Tibial nerve (tissue), 4 donors: ENCODE data around the gene PPDPF. TPM values are rescaled to one million over a fixed set of nuclear protein-coding genes. Genes with fewer than 3 reads are reported as not detected.

Source experiments
- DNase-seq, 2 donors: peaks; one replicate each; pipeline ENCODE4 v3.0.0-alpha.2; 2019; ENCODE audit warnings: low spot score in 2 of 2
- H3K27ac ChIP-seq, 4 donors: fragments of 200-600 bp; sonication (generic) in 3 of 4; one replicate each; pipeline ENCODE4 v1.5.1; 2017 to 2019; ENCODE audit warnings: mild to moderate bottlenecking in 1 of 4
- H3K27me3 ChIP-seq, 2 donors: fragments of 200-600 bp; sonication (generic) in 1 of 2; one replicate each; pipeline versions ENCODE4 v1.5.1 to v1.6.0; 2017 to 2019
- H3K36me3 ChIP-seq, 3 donors: fragments of 200-600 bp; sonication (generic); one replicate each; pipeline ENCODE4 v1.5.1; 2018 to 2019
- H3K4me1 ChIP-seq, 4 donors: fragments of 200-600 bp; sonication (generic) in 3 of 4; one replicate each; pipeline ENCODE4 v1.5.1; 2017 to 2019
- H3K4me3 ChIP-seq, 4 donors: fragments of 200-600 bp; sonication (generic) in 3 of 4; one replicate each; pipeline ENCODE4 v1.5.1; 2017 to 2019; ENCODE audit warnings: mild to moderate bottlenecking in 1 of 4, moderate library complexity in 1 of 4
- H3K9me3 ChIP-seq, 4 donors: fragments of 200-600 bp; sonication (generic) in 3 of 4; one replicate each; pipeline ENCODE4 v1.5.1; 2017 to 2019
- EP300 ChIP-seq, 2 donors: sonication (generic); formaldehyde crosslinking; IDR thresholded peaks; one replicate each; pipeline ENCODE4 v1.6.1; 2017; ENCODE audit warnings: antibody characterized with exemption in 2 of 2, mild to moderate bottlenecking in 1 of 2
- POLR2A ChIP-seq, 2 donors: fragments of 450-650 bp; IDR thresholded peaks; one replicate each; pipeline ENCODE4 v1.6.1; 2017; ENCODE audit warnings: antibody characterized with exemption in 2 of 2, mild to moderate bottlenecking in 2 of 2, moderate library complexity in 2 of 2
- WGBS, 2 donors: methylation state at CpG; one replicate each; pipeline ENCODE4 v1.1.5; 2018; 5-methylcytosine and 5-hydroxymethylcytosine counted together
- total RNA-seq, 4 donors: library from RNA; depleted of rRNA; stranded (reverse); fragments of >200 nt; gene quantifications; one replicate each; pipeline ENCODE4 v1.1.0, GENCODE V29; 2016
- TF ChIP-seq, protein P1 (sequence below), 5 experiments: fragments of 200-600 bp in 3 of 5; fragments of 450-650 bp in 2 of 5; sonication (generic) in 3 of 5; IDR thresholded peaks; one replicate each; pipeline ENCODE4 v1.5.1; 2016 to 2019; ENCODE audit warnings: antibody characterized with exemption in 5 of 5, mild to moderate bottlenecking in 3 of 5, moderate library complexity in 2 of 5

PPDPF gene
- total RNA-seq, 4 donors from 2014 or later, result 59.0 to 165 (median 119) TPM

DNA sequence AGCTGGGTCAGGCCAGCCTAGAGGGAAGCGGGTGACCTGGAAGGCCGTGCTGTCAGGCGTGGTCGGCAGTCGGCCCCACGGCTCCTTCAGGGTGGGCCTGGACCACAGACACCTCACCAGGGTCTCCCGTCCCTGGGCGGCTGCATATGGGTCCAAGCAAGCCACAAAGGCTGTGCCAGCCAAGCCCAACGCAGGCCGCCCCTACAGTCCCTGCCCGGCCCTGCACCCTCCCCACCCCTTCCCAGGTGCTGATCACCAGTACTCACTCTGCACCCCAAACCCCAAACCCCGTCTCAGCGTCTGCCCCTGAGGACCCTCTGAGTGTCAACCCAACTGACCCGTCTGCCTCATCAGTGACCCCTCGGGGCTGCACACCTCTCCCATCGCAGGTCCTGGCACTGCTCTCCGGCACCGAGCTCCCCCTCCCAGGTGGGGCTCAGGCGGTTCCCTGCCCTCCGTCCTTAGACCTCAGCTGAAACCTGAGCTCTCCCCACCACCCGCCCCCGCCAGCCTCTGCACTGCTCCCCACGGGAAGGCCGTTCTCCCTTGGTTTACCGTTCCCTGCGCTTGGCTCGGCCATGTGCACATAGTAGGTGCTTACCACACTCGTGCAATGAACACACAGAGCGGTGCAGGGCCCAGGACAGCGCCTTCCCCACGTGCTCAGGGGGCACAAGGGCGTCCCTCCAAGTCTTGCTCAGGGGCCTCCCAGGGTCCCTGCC lies 1.5 kb upstream of the PPDPF start:
- H3K27ac ChIP-seq, result peak overlapping the region; percentile 93 to 100 (median 95)
- TF ChIP-seq EP300 (IDR thresholded peaks at IDR 0.05) (no peak), POLR2A (IDR thresholded peaks at IDR 0.05) (no peak)
- TF ChIP-seq, protein P1, sequence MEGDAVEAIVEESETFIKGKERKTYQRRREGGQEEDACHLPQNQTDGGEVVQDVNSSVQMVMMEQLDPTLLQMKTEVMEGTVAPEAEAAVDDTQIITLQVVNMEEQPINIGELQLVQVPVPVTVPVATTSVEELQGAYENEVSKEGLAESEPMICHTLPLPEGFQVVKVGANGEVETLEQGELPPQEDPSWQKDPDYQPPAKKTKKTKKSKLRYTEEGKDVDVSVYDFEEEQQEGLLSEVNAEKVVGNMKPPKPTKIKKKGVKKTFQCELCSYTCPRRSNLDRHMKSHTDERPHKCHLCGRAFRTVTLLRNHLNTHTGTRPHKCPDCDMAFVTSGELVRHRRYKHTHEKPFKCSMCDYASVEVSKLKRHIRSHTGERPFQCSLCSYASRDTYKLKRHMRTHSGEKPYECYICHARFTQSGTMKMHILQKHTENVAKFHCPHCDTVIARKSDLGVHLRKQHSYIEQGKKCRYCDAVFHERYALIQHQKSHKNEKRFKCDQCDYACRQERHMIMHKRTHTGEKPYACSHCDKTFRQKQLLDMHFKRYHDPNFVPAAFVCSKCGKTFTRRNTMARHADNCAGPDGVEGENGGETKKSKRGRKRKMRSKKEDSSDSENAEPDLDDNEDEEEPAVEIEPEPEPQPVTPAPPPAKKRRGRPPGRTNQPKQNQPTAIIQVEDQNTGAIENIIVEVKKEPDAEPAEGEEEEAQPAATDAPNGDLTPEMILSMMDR (IDR thresholded peaks at IDR 0.05), result no peak
- peaks cover 0 to 10% (median 0%) of the 10 kb centered on the region in 4 donors for H3K9me3 ChIP-seq
- peak overlapping the region; percentile 69 to 99 (median 85) for H3K4me3 ChIP-seq
- H3K36me3 ChIP-seq, result peaks cover 0 to 31% (median 0%) of the 10 kb centered on the region in 3 donors
- no peak for DNase-seq
- 68 to 77% methylated on average over 32 of the region's 32 CpGs for WGBS, 2 donors
- peaks cover 0 to 34% (median 16%) of the 10 kb centered on the region in 4 donors for H3K4me1 ChIP-seq
- H3K27me3 ChIP-seq, result peaks cover 0 to 4% of the 10 kb centered on the region in 2 donors

DNA sequence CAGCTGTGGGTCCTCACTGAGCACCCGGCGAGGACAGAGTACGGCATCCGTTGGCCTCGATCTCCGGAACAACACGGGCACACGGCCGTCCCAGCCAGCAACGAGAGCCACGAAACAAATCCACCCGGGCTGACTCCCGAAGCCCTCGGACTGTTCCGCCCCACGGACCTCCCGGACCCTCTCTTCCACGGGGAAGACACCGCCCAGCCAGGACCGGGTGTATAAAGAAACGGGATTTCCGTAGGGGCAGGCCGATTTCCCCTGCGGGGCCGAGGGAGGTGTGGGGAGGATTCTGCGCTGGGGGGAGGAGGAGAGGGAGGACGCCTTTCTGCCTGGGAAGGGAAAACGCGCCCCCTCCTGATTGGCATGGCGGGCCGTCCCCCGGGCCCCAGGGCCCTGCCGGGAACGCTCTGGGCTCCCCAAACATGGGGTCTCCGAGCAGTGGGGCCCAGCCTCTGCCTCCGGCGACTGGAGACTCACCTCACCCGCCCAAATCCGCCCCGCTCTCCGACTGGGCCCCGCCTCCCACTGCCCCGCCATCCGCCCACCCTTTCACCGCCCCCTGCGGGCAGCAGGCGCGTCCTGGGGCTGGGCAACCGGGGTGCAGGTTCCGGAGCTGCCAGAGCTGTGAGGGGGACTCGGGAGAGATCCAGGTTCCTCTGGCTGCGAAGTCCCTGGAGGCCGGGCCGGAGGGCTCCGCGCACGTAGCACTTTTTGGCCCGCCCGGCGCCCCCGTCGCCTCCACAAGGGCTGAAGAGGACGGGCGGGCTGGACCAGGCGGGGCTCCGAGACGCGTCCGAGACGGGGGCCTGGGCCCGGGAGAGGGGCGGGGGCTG lies 679 bp upstream of the PPDPF start:
- peak overlapping the region; percentile 93 to 100 (median 95) for H3K27ac ChIP-seq
- peak overlapping the region; percentile 69 to 99 (median 85) for H3K4me3 ChIP-seq
- no peak for DNase-seq
- TF ChIP-seq POLR2A (IDR thresholded peaks at IDR 0.05) (no peak), EP300 (IDR thresholded peaks at IDR 0.05) (no peak)
- TF ChIP-seq, protein P1 (IDR thresholded peaks at IDR 0.05), result peak in 4 of 5 experiments; percentile 23 to 39 (median 28)
- peaks cover 0 to 10% (median 0%) of the 10 kb centered on the region in 4 donors for H3K9me3 ChIP-seq
- peaks cover 0 to 4% of the 10 kb centered on the region in 2 donors for H3K27me3 ChIP-seq
- WGBS, 2 donors, result 1 to 3% methylated on average over 19 to 46 of the region's 72 CpGs
- H3K4me1 ChIP-seq, result peaks cover 0 to 38% (median 16%) of the 10 kb centered on the region in 4 donors
- H3K36me3 ChIP-seq, result peaks cover 0 to 31% (median 0%) of the 10 kb centered on the region in 3 donors

DNA sequence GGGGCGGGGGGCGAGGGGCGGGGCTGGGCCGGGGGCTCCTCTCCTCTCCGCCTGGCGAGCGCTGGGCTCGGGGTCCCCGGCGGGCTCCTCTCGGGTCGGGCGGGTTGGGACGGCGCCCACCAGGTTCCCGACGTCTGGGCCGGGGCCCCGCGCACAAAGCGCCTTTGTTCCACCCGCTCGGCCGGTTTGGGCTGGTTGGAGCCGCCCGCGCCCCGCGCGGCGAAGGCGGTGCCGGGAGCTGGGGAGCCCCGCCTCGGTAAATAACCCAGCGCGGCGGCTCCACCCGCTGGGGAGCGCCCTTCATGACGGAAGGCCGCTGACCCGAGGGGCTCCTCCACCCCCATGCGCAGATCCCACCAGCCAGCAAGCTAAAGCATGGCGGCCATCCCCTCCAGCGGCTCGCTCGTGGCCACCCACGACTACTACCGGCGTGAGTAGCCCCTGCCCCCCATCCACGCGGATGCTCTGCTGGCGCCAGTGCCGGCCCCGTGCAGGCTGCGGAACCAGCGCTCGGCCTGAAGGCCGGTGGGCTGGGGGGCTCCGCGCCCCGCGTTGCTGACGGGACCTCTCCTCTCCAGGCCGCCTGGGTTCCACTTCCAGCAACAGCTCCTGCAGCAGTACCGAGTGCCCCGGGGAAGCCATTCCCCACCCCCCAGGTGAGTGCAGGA lies 503 bp downstream of the PPDPF start:
- WGBS, 2 donors, result 0 to 1% methylated on average over 3 to 31 of the region's 68 CpGs
- Histone ChIP-seq H3K9me3 (peaks cover 0 to 10% (median 0%) of the 10 kb centered on the region in 4 donors), H3K4me3 (peak overlapping the region; percentile 69 to 99 (median 85)), H3K27me3 (peaks cover 0 to 4% of the 10 kb centered on the region in 2 donors), H3K4me1 (peaks cover 0 to 43% (median 16%) of the 10 kb centered on the region in 4 donors), H3K36me3 (peaks cover 0 to 31% (median 0%) of the 10 kb centered on the region in 3 donors), H3K27ac (peak overlapping the region; percentile 93 to 100 (median 95))
- TF ChIP-seq, protein P1 (IDR thresholded peaks at IDR 0.05), result peak in 2 of 5 experiments; percentile 11 to 16
- TF ChIP-seq POLR2A (IDR thresholded peaks at IDR 0.05) (no peak), EP300 (IDR thresholded peaks at IDR 0.05) (peak; percentile 75 to 76)
- peak; percentile 51 to 67 for DNase-seq

DNA sequence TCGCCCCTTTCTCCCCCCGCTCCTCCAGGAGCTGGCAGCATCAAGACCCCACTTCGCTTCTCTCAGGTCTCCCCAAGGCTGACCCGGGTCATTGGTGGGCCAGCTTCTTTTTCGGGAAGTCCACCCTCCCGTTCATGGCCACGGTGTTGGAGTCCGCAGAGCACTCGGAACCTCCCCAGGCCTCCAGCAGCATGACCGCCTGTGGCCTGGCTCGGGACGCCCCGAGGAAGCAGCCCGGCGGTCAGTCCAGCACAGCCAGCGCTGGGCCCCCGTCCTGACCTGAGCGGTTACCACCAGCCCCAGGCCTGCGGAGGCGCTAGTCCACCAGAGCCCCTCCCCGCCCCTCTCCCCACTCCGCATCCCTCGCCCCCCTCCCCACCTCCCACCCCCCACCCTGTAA lies 1.0 kb downstream of the PPDPF start:
- Histone ChIP-seq H3K27ac (peak overlapping the region; percentile 93 to 100 (median 95)), H3K4me3 (peak overlapping the region; percentile 69 to 99 (median 85)), H3K9me3 (peaks cover 0 to 10% (median 0%) of the 10 kb centered on the region in 4 donors), H3K27me3 (peaks cover 0 to 4% of the 10 kb centered on the region in 2 donors), H3K36me3 (peaks cover 0 to 31% (median 0%) of the 10 kb centered on the region in 3 donors), H3K4me1 (peaks cover 0 to 43% (median 16%) of the 10 kb centered on the region in 4 donors)
- TF ChIP-seq POLR2A (IDR thresholded peaks at IDR 0.05) (no peak), EP300 (IDR thresholded peaks at IDR 0.05) (no peak)
- TF ChIP-seq, protein P1 (IDR thresholded peaks at IDR 0.05), result no peak
- no peak for DNase-seq
- WGBS, 2 donors, result 15 to 23% methylated on average over 20 to 23 of the region's 23 CpGs
